ENCODE measurements around the gene MET. TPM values are rescaled to one million over a fixed set of nuclear protein-coding genes. Genes with fewer than 3 reads are reported as not detected.
"Not testable (repeated sequence)": the region's sequence is repeated elsewhere in the genome, so short reads cannot be mapped to it uniquely, and the experiment has no call there.

The MET gene
- total RNA-seq, 1 donor from 2014 or later = 0.68 TPM

DNA sequence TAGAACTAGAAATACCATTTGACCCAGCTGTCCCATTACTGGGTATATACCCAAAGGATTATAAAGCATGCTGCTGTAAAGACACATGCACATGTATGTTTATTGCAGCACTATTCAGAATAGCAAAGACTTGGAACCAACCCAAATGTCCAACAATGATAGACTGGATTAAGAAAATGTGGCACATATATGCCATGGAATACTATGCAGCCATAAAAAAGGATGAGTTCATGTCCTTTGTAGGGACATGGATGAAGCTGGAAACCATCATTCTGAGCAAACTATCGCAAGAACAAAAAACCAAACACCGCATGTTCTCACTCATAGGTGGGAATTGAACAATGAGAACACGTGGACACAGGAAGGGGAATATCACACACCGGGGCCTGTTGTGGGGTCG, 74.4 kb downstream of the MET start:
- intact Hi-C loops (cut with micrococcal nuclease) = not testable (repeated sequence)

GRCh38 chr7:116751070-116751469, 79.1 kb downstream of the MET start:
- intact Hi-C loops (cut with micrococcal nuclease) = not testable (repeated sequence)

GRCh38 chr7:116752305-116753074, 80.5 kb downstream of the MET start:
- intact Hi-C loops (cut with micrococcal nuclease) = no loop called here

GRCh38 chr7:116753130-116753529, 81.1 kb downstream of the MET start:
- intact Hi-C loops (cut with micrococcal nuclease) = no loop called here

DNA sequence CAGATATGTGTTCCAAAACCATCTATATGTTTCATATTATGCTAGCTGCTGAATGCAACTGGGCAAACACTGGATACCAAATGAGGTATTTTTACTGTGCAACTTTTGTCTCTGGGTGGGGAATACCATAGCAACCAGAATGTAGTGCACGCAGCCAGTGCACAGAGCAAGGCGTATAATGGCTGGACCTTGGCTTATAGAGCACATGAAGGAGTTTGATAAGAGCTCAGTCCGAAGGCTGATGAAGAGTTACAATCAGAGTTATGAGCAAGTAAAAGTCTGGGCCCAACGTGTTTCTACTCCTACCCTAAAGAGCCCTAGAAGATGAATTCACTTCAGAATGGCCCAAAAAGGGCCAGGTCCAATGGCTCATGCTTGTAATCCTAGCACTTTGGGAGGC, 82.2 kb downstream of the MET start:
- intact Hi-C loops (cut with micrococcal nuclease) = no loop called here

DNA sequence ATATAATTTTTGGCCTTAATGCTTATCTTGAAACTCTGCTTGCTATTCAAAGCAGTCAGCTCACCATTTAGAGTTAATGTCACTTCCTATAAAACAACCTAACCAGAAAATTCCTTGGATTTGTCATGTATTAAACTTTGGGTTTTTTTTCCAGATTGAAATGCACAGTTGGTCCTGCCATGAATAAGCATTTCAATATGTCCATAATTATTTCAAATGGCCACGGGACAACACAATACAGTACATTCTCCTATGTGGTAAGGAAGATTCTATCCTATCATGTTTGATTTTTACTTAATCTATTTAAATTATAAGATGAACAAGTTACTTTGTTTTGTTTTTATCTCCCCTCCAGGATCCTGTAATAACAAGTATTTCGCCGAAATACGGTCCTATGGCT, 85.3 kb downstream of the MET start:
- intact Hi-C loops (cut with micrococcal nuclease) = no loop called here

DNA sequence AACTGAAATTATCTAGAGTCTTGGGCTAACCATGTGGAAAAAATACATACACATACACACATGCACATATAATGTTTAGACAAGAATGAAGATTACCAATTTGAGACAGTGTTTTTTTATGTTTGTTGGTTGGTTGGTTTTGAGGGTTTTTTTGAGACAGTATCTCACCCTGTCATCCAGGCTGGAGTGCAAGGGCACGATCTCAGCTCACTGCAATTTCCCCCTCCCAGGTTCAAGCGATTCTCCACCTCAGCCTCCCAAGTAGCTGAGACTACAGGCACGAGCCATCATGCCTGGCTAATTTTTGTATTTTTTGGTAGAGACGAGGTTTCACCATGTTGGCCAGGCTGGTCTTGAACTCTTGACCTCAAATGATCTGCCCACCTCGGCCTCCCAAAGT, 87.6 kb downstream of the MET start:
- intact Hi-C loops (cut with micrococcal nuclease) = loop anchor here (1.0 kb wide), 1 partner anchor 31 kb away; no protein-coding TSS in a partner anchor

GRCh38 chr7:116762971-116763370, 91.0 kb downstream of the MET start:
- intact Hi-C loops (cut with micrococcal nuclease) = no loop called here

DNA sequence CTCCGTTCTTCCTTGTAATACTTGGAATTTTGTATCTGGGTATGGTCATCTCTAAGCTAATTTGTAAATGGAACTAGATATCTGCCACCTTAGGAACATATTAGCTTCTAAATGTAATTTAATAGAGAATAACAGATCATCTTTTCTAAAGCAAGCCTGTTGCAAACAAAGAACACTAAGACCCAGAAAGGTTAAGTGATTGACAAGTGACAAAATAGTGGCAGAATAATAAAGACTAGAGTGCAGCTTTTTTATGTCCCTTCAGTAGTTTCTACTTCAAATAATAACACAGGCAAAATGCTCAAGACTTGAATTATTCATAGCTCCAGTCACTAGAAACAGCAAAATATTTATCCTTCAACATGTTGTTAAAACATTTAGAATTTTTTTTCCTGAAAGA, 91.7 kb downstream of the MET start:
- intact Hi-C loops (cut with micrococcal nuclease) = no loop called here

GRCh38 chr7:116766881-116767280, 94.9 kb downstream of the MET start:
- intact Hi-C loops (cut with micrococcal nuclease) = no loop called here

DNA sequence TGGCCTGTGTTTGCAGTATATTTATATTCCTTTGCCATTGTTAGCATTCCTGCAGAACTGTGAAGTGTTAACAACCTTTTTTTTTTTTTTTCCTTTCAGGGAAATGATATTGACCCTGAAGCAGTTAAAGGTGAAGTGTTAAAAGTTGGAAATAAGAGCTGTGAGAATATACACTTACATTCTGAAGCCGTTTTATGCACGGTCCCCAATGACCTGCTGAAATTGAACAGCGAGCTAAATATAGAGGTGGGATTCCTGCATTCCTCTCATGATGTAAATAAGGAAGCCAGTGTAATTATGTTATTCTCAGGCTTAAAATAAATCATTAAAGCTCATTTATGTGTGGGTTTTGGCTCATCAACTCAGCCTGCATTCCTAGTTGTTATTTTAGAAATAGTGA, 97.5 kb downstream of the MET start:
- intact Hi-C loops (cut with micrococcal nuclease) = no loop called here

- intact Hi-C loops (cut with micrococcal nuclease) = no loop called here
These were observed 98.9 kb downstream of the MET start for GRCh38 chr7:116770941-116771340.

GRCh38 chr7:116771640-116772039, 99.6 kb downstream of the MET start:
- intact Hi-C loops (cut with micrococcal nuclease) = no loop called here

- intact Hi-C loops (cut with micrococcal nuclease) = no loop called here
These were observed 100.4 kb downstream of the MET start for GRCh38 chr7:116772423-116772863.

DNA sequence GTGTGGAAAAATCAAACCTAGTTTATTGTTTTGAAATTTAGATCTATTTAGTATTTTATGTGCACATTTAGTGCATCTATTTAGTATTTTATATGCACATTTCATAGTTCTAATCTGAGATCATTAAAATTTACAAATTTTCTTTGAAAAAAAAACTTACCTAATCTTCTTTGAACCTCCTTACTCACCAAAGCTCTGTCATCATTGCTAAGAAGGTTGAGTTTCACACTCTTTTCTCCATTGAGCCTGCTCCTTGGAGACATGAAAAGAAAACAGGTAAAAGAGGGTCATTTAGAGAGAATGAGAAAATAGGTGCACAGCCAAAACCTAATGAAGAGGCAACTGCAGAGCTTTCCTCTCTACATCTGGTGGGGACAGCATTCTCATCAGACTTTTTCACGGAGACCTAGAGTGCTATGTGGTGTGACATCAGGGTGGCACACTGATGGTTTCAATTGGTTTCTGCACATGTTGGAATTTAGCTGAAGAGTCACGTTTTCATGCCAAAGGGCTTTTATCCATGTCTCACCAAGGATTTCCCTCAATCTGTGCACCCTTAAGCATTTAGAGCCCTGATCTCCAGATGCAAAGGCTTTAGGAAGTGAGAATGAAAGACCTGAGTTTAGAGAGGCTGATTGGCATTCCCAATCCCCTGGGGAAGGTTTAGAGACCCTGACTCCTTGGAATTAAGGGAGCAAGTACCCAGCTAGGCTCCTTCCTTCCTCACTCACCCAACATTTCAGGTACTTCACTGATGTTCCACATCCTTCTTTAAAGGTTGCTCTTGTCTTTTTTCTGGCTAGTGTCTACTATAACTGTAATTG, 101.1 kb downstream of the MET start:
- intact Hi-C loops (cut with micrococcal nuclease) = no loop called here

DNA sequence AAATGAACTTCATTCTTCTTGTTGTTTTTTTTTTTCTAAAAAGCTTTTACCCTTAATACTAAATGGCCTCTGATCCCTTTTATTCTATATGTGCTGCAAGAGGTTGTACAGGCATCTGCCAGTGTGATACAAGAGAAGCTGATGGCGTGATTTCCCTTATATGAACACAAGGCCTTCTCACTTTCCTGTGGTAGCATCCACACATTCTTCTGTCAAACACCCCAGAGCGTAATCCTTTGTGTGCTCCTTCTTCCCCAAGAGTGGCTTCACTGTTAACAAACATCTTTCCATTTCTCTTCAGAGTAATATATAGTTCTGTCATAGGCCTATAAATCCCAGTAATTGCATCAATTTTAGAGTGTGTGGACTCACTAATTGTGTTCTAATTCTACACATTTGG, 104.0 kb downstream of the MET start:
- intact Hi-C loops (cut with micrococcal nuclease) = no loop called here

- intact Hi-C loops (cut with micrococcal nuclease) = no loop called here
These were observed 104.8 kb downstream of the MET start for GRCh38 chr7:116776610-116777289.

DNA sequence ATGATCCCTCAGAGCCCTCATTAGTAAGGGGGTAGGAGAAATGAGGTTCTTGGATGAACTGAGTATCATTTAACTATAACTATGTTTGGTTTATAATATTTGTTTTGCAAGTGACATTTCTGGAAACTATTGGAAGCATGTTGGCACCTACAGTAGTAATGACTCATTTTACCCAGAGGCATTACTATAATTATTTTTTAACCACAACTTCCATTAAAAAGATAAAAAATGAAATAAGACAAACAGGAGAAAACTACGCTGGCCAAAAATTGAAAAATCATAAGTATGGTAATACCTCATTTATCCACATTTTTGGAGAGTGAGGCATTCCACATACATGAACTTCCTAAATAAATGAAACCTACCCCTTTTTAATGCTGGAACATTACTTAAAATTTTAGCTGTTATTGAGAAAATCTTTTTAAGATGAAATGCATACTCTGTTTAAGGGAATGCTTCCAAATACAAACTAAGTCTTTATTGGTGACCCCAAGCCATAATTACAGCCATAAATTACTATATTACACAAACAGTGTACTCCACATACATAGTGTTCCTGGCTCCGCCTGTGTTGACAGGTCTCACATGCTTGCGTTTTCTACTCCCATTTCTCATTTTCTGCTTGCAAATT, 105.8 kb downstream of the MET start:
- intact Hi-C loops (cut with micrococcal nuclease) = no loop called here

DNA sequence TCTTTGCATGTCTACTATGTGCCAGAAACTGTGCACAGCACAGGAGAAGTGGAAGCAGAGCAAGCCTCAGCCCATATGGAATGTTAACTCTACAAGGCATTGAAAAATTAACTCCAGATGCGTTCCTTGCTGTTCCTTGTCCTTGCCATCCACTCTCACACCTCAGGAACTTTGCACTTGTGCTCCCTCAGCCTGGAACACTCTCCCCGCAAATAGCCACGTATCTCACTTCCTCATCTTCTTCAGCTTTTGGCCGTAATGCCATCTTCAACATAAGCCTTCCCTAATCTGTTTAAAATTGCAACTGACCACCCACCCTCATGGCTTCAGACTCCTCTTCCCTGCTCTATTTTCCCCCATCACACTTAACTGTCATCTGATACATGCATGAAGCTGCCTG, 107.2 kb downstream of the MET start:
- intact Hi-C loops (cut with micrococcal nuclease) = no loop called here

DNA sequence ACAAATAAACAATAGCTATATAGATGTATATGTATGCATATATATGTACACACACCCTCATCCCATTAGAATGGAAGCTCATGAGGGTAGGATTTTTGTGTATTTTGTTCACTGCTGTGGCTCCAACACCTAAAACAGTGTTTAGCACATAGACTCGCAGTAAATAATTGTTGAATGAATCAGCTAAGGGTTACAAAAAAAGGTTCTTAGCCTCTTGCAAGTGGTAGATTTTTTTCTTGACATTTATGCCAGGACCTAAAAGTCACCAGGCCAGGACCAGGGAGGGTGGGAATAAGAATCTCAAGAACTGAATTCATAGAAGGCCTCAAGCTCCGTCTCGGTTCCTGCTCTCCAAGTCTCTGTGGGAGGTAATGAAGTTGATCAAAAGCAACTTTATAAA, 107.9 kb downstream of the MET start:
- intact Hi-C loops (cut with micrococcal nuclease) = no loop called here

DNA sequence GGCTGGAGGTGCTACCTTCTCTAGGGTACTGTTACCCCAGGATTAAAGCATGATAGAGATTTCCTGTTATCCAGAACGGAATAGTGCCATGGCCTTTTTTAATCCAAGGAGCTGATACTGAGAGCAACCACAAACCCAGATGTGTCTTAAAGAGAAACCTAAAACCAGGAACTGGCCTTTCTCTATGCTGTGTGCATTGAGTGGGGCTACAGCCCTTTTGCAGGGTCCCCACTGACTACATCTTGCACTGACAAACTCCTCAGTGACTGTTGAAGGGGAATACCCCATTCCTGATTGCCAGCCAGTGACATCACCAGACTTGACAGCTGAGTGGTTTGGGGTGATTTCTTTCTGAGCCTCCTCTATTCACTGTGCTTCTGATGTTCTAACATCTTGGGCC, 108.5 kb downstream of the MET start:
- intact Hi-C loops (cut with micrococcal nuclease) = no loop called here

DNA sequence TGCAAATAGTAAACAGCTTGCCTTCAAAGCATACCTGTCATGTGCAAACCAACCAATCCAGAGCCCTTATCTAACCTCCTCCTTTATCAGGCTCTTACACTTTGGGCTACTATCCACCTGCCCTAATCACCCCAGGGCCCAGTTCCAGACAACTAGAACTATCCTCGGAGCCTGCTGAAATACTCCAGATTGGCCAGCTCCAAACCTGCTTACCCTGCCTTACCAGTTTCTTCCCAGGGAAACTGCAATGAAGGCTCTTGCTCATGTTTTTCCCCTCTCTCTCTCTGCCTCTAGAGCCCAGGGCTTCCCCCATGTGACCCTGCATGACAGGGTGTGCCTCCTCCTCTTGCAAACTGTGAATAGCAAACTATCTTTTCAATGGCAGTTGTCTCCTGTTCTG, 109.0 kb downstream of the MET start:
- intact Hi-C loops (cut with micrococcal nuclease) = no loop called here
